Right atrium auricular region (tissue), 2 donors: Measurements from ENCODE around the gene FAM131A. TPM values are rescaled to one million over a fixed set of nuclear protein-coding genes. Genes with fewer than 3 reads are reported as not detected.

Experiments used
- DNase-seq: peaks from one replicate; pipeline ENCODE4 v3.0.0-alpha.2; 2019; ENCODE audit warnings: low spot score
- H3K27ac ChIP-seq, 2 donors: fragments of 200-600 bp; sonication (generic); 1 replicate in 1 of 2; 2 replicates in 1 of 2; pipeline ENCODE4 v1.5.1; 2016 to 2019
- H3K27me3 ChIP-seq, 2 donors: fragments of 200-600 bp; sonication (generic); one replicate each; pipeline versions ENCODE4 v1.5.1 to v1.6.0; 2017 to 2019
- H3K36me3 ChIP-seq: fragments of 200-600 bp; sonication (generic); one replicate; pipeline ENCODE4 v1.5.1; 2016
- H3K4me1 ChIP-seq, 2 donors: fragments of 200-600 bp; sonication (generic); one replicate each; pipeline versions ENCODE4 v1.5.1 to v1.6.0; 2017 to 2019
- H3K4me3 ChIP-seq, 2 donors: fragments of 200-600 bp; sonication (generic); 1 replicate in 1 of 2; 2 replicates in 1 of 2; pipeline ENCODE4 v1.5.1; 2017 to 2019; ENCODE audit warnings: mild to moderate bottlenecking in 1 of 2, moderate library complexity in 1 of 2
- H3K9me3 ChIP-seq, 2 donors: fragments of 200-600 bp; sonication (generic); one replicate each; pipeline ENCODE4 v1.5.1; 2019
- CTCF ChIP-seq, 2 donors: fragments of 200-600 bp; sonication (generic); IDR thresholded peaks; one replicate each; pipeline ENCODE4 v1.5.1; 2019; ENCODE audit warnings: antibody characterized with exemption in 2 of 2
- total RNA-seq, 2 donors: library from RNA; depleted of rRNA; stranded (reverse); fragments of >200 nt; gene quantifications; one replicate each; pipeline ENCODE4 v1.1.0, GENCODE V29; 2016

The FAM131A gene
- total RNA-seq, 2 donors from 2014 or later = 33.7 to 45.8 TPM

- TF ChIP-seq CTCF (IDR thresholded peaks at IDR 0.05) = peak in 1 of 2 donors; percentile 26
- H3K27me3 ChIP-seq = no peaks in the 10 kb centered on the region
- H3K4me3 ChIP-seq = no peak overlapping the region
- H3K36me3 ChIP-seq = peaks cover 84% of the 10 kb centered on the region
- H3K27ac ChIP-seq = no peak overlapping the region
- DNase-seq = no peak
- H3K4me1 ChIP-seq = peaks cover 0 to 5% of the 10 kb centered on the region in 2 donors
- H3K9me3 ChIP-seq = no peaks in the 10 kb centered on the region
These were observed 31.8 kb upstream of the FAM131A start for GRCh38 chr3:184305577-184305976.

- no peaks in the 10 kb centered on the region for H3K4me1 ChIP-seq
These were observed 30.9 kb upstream of the FAM131A start for GRCh38 chr3:184306341-184306972.

GRCh38 chr3:184307915-184308314 is 29.5 kb upstream of the FAM131A start:
- Histone ChIP-seq H3K9me3 (no peaks in the 10 kb centered on the region), H3K4me1 (no peaks in the 10 kb centered on the region), H3K27ac (no peak overlapping the region), H3K4me3 (no peak overlapping the region), H3K27me3 (no peaks in the 10 kb centered on the region), H3K36me3 (peaks cover 61% of the 10 kb centered on the region)
- no peak for DNase-seq
- no peak for TF ChIP-seq CTCF (IDR thresholded peaks at IDR 0.05)

More at GRCh38 chr3:184306341-184306972, 30.9 kb upstream of the FAM131A start:
- H3K27ac ChIP-seq = no peak overlapping the region
- no peaks in the 10 kb centered on the region for H3K9me3 ChIP-seq
- H3K4me3 ChIP-seq = no peak overlapping the region
- peaks cover 76% of the 10 kb centered on the region for H3K36me3 ChIP-seq
- H3K27me3 ChIP-seq = no peaks in the 10 kb centered on the region
- DNase-seq = no peak
- TF ChIP-seq CTCF (IDR thresholded peaks at IDR 0.05) = no peak

GRCh38 chr3:184308744-184309143 is 28.7 kb upstream of the FAM131A start:
- no peak for TF ChIP-seq CTCF (IDR thresholded peaks at IDR 0.05)
- Histone ChIP-seq H3K36me3 (peaks cover 53% of the 10 kb centered on the region), H3K9me3 (no peaks in the 10 kb centered on the region), H3K27ac (no peak overlapping the region), H3K4me3 (no peak overlapping the region), H3K4me1 (peaks cover 0 to under 1% of the 10 kb centered on the region in 2 donors), H3K27me3 (no peaks in the 10 kb centered on the region)
- DNase-seq = no peak

- H3K9me3 ChIP-seq = no peaks in the 10 kb centered on the region
- TF ChIP-seq CTCF (IDR thresholded peaks at IDR 0.05) = no peak
- no peak overlapping the region for H3K4me3 ChIP-seq
- no peak overlapping the region for H3K27ac ChIP-seq
- no peaks in the 10 kb centered on the region for H3K27me3 ChIP-seq
- DNase-seq = no peak
- H3K36me3 ChIP-seq = peaks cover 26% of the 10 kb centered on the region
- H3K4me1 ChIP-seq = peaks cover 0 to 18% of the 10 kb centered on the region in 2 donors
These were observed 25.8 kb upstream of the FAM131A start for GRCh38 chr3:184311633-184312032.

GRCh38 chr3:184314363-184314699 is 23.1 kb upstream of the FAM131A start, which contains the start of gene EIF4G1:
EIF4G1 (plus strand) TSS chr3:184314606; CDS start chr3:184315797, 1,191 bp downstream.
- H3K27ac ChIP-seq = peak within 1 kb of the TSS; percentile 92 to 96
- DNase-seq = peak; percentile 94
- H3K4me1 ChIP-seq = peaks cover 0 to 44% of the 10 kb centered on the region in 2 donors
- no peak for TF ChIP-seq CTCF (IDR thresholded peaks at IDR 0.05)
- no peaks in the 10 kb centered on the region for H3K27me3 ChIP-seq
- peaks cover 11% of the 10 kb centered on the region for H3K36me3 ChIP-seq
- no peaks in the 10 kb centered on the region for H3K9me3 ChIP-seq
- H3K4me3 ChIP-seq = peak within 1 kb of the TSS; percentile 76 to 77
